GM18873 (cell line): ENCODE data around the gene ACTN4.

ENCODE experiments used
- ATAC-seq: cut with Tn5 transposase; IDR thresholded peaks from one replicate; pipeline ENCODE4 v1.9.1; 2021; ENCODE audit warnings: mild to moderate bottlenecking, moderate library complexity, moderate number of reproducible peaks; ENCODE audit not compliant: unreplicated experiment, low FRiP score

ACTN4 gene

GRCh38 chr19:38635483-38636399, 11.7 kb upstream of the ACTN4 start:
- no peak for ATAC-seq

DNA sequence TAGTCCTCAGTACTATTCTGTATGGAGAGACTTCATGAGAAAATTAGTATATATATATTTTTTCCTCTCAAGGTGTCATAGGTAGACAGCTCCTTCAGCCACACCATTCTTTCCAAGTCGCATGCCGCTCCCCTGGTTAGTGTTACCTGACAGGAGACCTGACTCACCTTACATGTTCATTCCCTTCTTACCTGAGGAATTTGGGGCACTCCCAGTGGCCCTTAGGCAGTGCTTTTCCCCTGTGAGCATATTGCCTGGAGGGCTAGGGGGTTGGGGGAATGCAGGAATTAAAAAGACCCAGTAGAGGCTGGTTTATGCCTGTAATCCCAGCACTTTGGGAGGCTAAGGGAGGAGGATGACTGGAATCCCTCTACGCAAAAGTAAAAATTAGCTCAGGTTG, 9.0 kb upstream of the ACTN4 start:
- no peak for ATAC-seq

GRCh38 chr19:38639679-38640078, 7.8 kb upstream of the ACTN4 start:
- ATAC-seq: no peak

- ATAC-seq: no peak
These were observed 7.1 kb upstream of the ACTN4 start for GRCh38 chr19:38640368-38640767.

GRCh38 chr19:38642176-38642575, 5.3 kb upstream of the ACTN4 start:
- ATAC-seq: no peak

DNA sequence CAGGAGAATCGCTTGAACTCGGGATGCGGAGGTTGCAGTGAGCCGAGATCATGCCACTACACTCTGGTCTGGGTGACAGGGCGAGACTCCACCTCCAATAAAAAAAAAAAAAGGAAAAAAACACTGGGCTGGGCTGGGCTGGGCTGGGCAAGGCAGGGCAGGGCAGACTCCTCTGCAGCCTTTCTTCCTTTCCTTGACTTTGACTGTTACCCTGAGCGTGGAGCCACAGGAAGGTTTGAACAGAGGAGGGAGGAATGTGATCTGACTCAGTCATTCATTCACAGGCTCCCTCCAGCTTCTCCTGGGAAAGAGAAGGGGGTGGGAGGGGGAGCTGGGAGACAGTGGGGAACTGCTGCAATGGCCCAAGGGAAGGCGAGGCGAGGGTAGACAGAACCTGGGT, 2.7 kb upstream of the ACTN4 start:
- ATAC-seq: no peak

DNA sequence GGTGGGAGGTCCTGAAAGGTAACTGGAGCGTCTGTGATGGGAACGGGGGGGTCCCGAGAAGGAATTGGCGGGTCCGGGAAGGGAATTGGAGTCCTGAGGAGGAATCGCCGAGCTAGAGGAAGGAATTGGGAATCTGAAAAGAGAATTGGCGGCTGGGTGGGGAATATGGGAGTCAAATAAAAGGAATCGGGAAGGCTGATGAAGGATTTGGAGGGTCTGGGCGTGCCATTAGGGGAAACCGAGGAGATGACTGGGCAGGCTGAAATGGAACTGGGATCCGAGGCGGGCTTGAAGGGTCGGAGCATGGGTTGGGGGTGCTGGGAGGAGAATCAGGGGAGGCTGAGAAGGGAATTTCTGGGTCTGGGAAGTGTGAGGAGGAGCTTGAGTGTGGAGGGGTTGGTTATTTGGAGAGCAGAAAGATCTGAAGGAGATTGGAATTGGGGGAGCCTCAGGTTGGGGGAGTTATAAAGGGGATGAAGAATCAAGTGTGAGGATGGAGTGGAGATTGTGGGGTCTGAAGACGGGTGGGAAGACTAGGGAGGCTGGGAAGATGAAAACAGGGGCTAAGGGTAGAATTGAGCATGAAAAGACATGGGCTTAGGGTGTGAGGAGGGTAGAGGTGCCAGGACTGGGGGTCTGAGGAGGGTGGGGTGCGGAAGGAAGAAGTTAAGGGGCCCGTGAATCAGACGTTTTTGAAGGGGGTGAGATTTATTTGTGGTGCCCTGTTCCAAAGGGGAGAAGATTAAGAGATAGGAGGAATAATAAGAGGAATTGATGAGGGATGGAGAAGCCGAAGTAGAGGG, 718 bp downstream of the ACTN4 start:
- no peak for ATAC-seq

DNA sequence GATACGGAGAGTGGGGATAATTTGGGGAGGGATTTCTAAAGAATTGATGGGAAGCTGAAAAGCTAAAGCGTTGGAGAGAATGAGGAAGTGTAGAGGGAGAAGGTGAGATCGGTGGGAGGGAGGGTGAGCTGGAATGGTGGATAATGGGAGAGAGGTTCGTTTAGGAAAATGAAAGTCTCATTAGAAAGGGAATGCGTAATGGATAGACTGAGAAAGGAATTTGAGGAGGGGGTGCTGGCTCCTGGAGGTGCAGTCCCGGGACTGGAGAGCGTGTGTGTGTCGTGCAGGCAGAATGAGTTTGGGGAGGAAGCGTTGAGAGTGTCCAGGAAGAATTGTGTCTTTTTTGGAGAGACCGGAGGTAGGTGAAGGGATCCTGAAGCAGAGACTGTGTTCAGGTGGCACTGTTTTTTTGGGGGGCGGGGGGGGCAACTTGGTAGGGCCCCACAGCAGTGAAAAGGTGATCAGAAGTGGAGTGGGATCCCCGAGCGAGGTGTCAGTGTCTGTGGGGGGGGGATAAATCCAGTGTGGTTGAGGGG, 1.4 kb downstream of the ACTN4 start:
- ATAC-seq: no peak

- ATAC-seq: no peak
These were observed 2.1 kb downstream of the ACTN4 start for GRCh38 chr19:38649305-38650171.

- ATAC-seq: no peak
These were observed 2.8 kb downstream of the ACTN4 start for GRCh38 chr19:38650172-38650775.

GRCh38 chr19:38650911-38651584, 3.6 kb downstream of the ACTN4 start:
- ATAC-seq: no peak

DNA sequence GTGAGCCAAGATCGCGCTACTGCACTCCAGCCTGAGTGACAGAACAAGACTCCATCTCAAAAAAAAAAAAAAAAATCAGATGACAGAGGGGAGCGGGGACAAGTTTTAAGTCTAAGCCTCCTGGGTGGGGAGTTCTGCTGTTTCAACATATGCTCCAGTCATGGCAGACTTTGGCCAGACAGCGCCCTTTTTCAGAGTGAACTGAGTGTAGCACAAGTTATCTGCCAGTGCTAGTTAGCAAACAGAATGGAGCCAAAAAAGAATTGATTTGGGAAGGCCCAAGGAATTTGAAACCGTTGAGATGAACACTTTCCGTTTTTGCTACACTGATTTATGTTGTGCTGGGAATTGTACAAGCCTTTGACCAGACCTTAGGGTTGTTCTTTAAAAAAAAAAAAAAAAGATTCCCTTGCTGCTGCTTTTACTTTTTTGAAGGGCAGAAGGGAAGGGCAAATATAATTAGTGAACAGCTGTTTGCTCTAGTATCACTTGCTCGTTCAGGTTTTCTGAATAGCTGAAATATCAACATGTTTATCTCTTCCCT, 5.7 kb downstream of the ACTN4 start:
- ATAC-seq: no peak

GRCh38 chr19:38654628-38655055, 7.2 kb downstream of the ACTN4 start:
- ATAC-seq: no peak

GRCh38 chr19:38655148-38655824, 7.8 kb downstream of the ACTN4 start:
- no peak for ATAC-seq

- ATAC-seq: no peak
These were observed 8.9 kb downstream of the ACTN4 start for GRCh38 chr19:38656171-38656981.

GRCh38 chr19:38657633-38658222, 10.3 kb downstream of the ACTN4 start:
- ATAC-seq: no peak
